Loucy (cell line): ENCODE results near the gene ZNF274.

Experiments
- H2AFZ ChIP-seq: fragments of 200-600 bp; sonication (generic); 2 replicates; pipeline ENCODE4 v1.6.0; 2016; ENCODE audit warnings: antibody characterized with exemption, mild to moderate bottlenecking, low read length, moderate library complexity
- H3F3A ChIP-seq: fragments of 200-600 bp; 2 replicates; pipeline ENCODE4 v1.6.0; 2016; ENCODE audit warnings: antibody characterized with exemption, low read depth, mild to moderate bottlenecking
- H3K27me3 ChIP-seq: fragments of 200-600 bp; sonication (generic); 2 replicates; pipeline ENCODE4 v1.6.1; 2014; ENCODE audit warnings: low read length, mild to moderate bottlenecking; ENCODE audit not compliant: insufficient read depth, poor library complexity, severe bottlenecking
- H3K36me3 ChIP-seq: fragments of 200-600 bp; sonication (generic); 2 replicates; pipeline ENCODE4 v1.6.1; 2016; ENCODE audit warnings: low read length; ENCODE audit not compliant: insufficient read depth
- H3K4me1 ChIP-seq: fragments of 200-600 bp; sonication (generic); 2 replicates; pipeline ENCODE4 v1.5.1; 2014; ENCODE audit warnings: low read length, mild to moderate bottlenecking; ENCODE audit not compliant: insufficient read depth, poor library complexity, severe bottlenecking
- H3K4me2 ChIP-seq: fragments of 200-600 bp; sonication (generic); 2 replicates; pipeline ENCODE4 v1.6.0; 2014; ENCODE audit warnings: antibody characterized with exemption, low read length, low read depth, mild to moderate bottlenecking; ENCODE audit not compliant: poor library complexity, severe bottlenecking
- H3K4me3 ChIP-seq: fragments of 200-600 bp; sonication (generic); 2 replicates; pipeline ENCODE4 v1.5.1; 2014; ENCODE audit warnings: low read length, mild to moderate bottlenecking, mixed read lengths; ENCODE audit not compliant: poor library complexity, severe bottlenecking
- H3K79me2 ChIP-seq: fragments of 200-600 bp; sonication (generic); 2 replicates; pipeline ENCODE4 v1.6.1; 2014; ENCODE audit warnings: low read length; ENCODE audit not compliant: insufficient read depth
- H3K9ac ChIP-seq: fragments of 200-600 bp; sonication (generic); 2 replicates; pipeline ENCODE4 v1.6.0; 2014; ENCODE audit warnings: mild to moderate bottlenecking, low read depth, low read length, moderate library complexity; ENCODE audit not compliant: poor library complexity, severe bottlenecking
- H3K9me2 ChIP-seq: fragments of 200-600 bp; sonication (generic); replicated peaks from 2 replicates; pipeline ENCODE4 v1.6.1; 2016; ENCODE audit warnings: low read depth, low read length, mixed read lengths
- H3K9me3 ChIP-seq: fragments of 200-600 bp; sonication (generic); 2 replicates; pipeline ENCODE4 v1.6.1; 2014; ENCODE audit warnings: mild to moderate bottlenecking, antibody characterized with exemption, low read length, low read depth; ENCODE audit not compliant: insufficient read depth
- H4K20me1 ChIP-seq: fragments of 200-600 bp; sonication (generic); 2 replicates; pipeline ENCODE4 v1.6.0; 2014; ENCODE audit warnings: antibody characterized with exemption, low read length, mild to moderate bottlenecking; ENCODE audit not compliant: insufficient read depth, poor library complexity, severe bottlenecking
- EZH2phosphoT487 ChIP-seq: fragments of 200-600 bp; IDR thresholded peaks from 2 replicates; pipeline ENCODE4 v1.6.1; 2018; ENCODE audit warnings: antibody characterized with exemption, mild to moderate bottlenecking, moderate library complexity, borderline replicate concordance
- TF ChIP-seq, protein P1 (sequence below): fragments of 200-600 bp; sonication (generic); conservative IDR thresholded peaks from 2 replicates; pipeline ENCODE4 v1.5.1; 2014; ENCODE audit warnings: mild to moderate bottlenecking, antibody characterized with exemption, low read length

ZNF274 gene

DNA sequence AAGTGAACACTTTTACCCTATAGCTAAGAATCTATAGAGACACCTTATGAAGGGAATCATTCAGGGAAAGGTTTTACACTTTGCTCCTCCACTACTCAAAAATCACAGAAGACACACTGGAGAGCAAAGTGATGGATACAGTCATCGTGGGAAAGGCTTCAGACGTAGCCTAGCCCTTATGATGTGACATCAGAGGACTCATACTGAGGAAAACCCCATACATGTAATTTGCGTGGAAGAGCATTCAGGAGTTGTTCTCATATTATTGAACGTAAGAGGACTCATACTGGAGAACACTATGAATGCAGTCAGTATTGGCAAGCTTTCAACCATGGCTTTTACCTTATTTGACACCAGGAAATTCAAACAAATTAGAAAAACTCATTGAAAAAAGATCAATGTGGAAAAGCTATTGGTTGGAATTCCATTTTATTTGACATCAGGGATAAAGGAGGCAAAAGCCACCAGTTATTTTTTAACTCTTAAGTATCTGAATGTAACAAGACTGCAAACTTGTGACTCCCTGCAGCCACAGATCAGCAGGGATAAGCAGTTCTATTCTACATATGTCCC lies 16.1 kb upstream of the ZNF274 start:
- Histone ChIP-seq H3K4me3 (no peak overlapping the region), H3K79me2 (no peaks in the 10 kb centered on the region), H4K20me1 (no peaks in the 10 kb centered on the region), H3K27me3 (no peaks in the 10 kb centered on the region), H3K9ac (no peak overlapping the region), H3K36me3 (no peaks in the 10 kb centered on the region), H3K9me2 (no peaks in the 10 kb centered on the region), H2AFZ (no peak overlapping the region), H3F3A (no peaks in the 10 kb centered on the region), H3K4me2 (no peak overlapping the region), H3K4me1 (no peaks in the 10 kb centered on the region), H3K9me3 (peaks cover 35% of the 10 kb centered on the region)
- TF ChIP-seq, protein P1, sequence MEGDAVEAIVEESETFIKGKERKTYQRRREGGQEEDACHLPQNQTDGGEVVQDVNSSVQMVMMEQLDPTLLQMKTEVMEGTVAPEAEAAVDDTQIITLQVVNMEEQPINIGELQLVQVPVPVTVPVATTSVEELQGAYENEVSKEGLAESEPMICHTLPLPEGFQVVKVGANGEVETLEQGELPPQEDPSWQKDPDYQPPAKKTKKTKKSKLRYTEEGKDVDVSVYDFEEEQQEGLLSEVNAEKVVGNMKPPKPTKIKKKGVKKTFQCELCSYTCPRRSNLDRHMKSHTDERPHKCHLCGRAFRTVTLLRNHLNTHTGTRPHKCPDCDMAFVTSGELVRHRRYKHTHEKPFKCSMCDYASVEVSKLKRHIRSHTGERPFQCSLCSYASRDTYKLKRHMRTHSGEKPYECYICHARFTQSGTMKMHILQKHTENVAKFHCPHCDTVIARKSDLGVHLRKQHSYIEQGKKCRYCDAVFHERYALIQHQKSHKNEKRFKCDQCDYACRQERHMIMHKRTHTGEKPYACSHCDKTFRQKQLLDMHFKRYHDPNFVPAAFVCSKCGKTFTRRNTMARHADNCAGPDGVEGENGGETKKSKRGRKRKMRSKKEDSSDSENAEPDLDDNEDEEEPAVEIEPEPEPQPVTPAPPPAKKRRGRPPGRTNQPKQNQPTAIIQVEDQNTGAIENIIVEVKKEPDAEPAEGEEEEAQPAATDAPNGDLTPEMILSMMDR: no peak
- no peak for TF ChIP-seq EZH2phosphoT487

DNA sequence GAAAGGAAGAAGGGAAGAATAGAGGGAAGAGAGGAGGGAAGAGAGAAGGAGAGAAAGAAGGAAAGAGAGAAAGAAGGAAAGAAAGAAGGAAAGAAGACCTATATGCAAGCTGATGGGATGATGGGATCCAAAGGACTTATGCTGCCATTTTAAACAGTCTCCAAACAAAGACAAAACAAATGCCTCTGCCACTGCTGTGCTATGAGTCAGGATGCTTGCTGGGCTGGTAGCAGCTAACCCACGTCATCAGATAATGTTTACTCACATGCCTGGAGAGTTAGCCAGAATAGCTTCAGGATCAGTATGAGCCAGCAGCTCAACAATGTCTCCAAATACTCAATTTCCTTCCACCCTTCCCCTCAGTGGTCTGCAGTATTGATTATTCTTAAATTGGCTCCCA lies 12.0 kb upstream of the ZNF274 start:
- Histone ChIP-seq H3K4me1 (no peaks in the 10 kb centered on the region), H3K9me3 (peaks cover 24% of the 10 kb centered on the region)
- no peak for TF ChIP-seq EZH2phosphoT487
- TF ChIP-seq, protein P1: no peak

DNA sequence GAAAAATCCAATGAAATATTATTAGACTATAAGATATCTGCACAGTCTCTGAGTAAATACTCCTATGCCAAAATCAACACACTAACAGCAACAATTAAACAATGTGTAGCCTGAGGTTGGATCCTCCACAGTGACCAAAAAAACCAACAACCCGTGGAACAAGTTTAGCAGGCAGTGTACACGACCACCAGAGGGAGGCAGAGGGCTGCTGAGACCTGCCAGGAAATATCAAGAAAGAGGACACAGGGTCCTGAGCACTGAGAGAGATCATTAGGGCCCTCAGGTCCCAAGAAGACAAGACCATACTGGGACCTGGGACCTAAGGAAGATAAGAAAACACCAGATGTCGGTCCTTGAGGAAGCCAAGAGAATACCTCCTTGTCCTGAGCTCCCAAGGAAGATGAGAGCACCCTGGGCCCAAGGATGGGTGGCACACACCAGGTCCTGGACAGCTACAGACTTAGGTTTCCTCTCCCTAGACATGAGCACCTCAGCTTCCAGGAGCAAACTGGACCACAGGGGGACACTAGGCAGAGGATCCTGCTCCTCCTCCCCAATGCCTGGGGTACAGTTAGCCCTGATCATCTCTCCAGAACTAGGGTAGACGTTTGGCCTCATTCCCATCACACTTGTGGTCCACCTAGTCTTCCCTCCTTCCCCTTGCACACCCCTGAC lies 822 bp upstream of the ZNF274 start:
- peak overlapping the region; percentile 69; the same call in 1 of the 2 replicates for H2AFZ ChIP-seq

More for the DNA sequence above, 12.0 kb upstream of the ZNF274 start:
- Histone ChIP-seq H3K9me2 (no peaks in the 10 kb centered on the region), H3K9ac (no peak overlapping the region), H3K4me3 (no peak overlapping the region), H3K79me2 (no peaks in the 10 kb centered on the region), H3K36me3 (no peaks in the 10 kb centered on the region), H3K4me2 (no peak overlapping the region), H3K27me3 (no peaks in the 10 kb centered on the region), H4K20me1 (no peaks in the 10 kb centered on the region), H3F3A (no peaks in the 10 kb centered on the region), H2AFZ (no peak overlapping the region)

More for the DNA sequence above, 822 bp upstream of the ZNF274 start:
- Histone ChIP-seq H3K36me3 (peaks cover 12% of the 10 kb centered on the region; the same call in 1 of the 2 replicates), H3F3A (peaks cover 5% of the 10 kb centered on the region; the same call in 1 of the 2 replicates), H3K9me2 (no peaks in the 10 kb centered on the region), H3K9ac (peak overlapping the region; percentile 96), H3K4me1 (peaks cover 7% of the 10 kb centered on the region), H3K4me2 (peak overlapping the region; percentile 91), H3K9me3 (peaks cover 17% of the 10 kb centered on the region; the same call in 1 of the 2 replicates), H3K4me3 (peak overlapping the region; percentile 96), H3K79me2 (peaks cover 29% of the 10 kb centered on the region), H3K27me3 (no peaks in the 10 kb centered on the region), H4K20me1 (no peaks in the 10 kb centered on the region)
- TF ChIP-seq, protein P1: peak; percentile 93
- TF ChIP-seq EZH2phosphoT487: no peak
